ENCODE data around the gene DAPK1.
A peak's percentile ranks its signal among the peaks of the same experiment; 100 is the strongest.

DAPK1 gene

GRCh38 chr9:87537625-87538024 is 40.0 kb downstream of the DAPK1 start:
- Histone ChIP-seq H3K36me3 (ENCODE audit: control insufficient read depth in 2 of 2, insufficient read depth in 1 of 2, low read length in 2 of 2) (no peaks in the 10 kb centered on the region; a peak in 1 of 3 replicates), H3K27ac (ENCODE audit: extremely low read depth, low read depth, low read length) (no peak overlapping the region), H3K9me3 (ENCODE audit: control insufficient read depth, insufficient read depth, low read depth, low read length) (no peaks in the 10 kb centered on the region), H3K4me1 (ENCODE audit: control insufficient read depth, insufficient read depth, low read length) (peaks cover 17% of the 10 kb centered on the region; the same call in 1 of the 2 replicates), H3K4me3 (ENCODE audit: low read depth, low read length) (no peak overlapping the region)
- TF ChIP-seq ZNF645 (tag by site-specific recombination; IDR thresholded peaks at IDR 0.05): no peak
- TF ChIP-seq PRDM6 (tag by site-specific recombination; IDR thresholded peaks at IDR 0.05): 0 out of 2 replicates have a peak, but pooled peaks have one; percentile 23
- peak; percentile 94 for TF ChIP-seq ZNF18 (tag by site-specific recombination; IDR thresholded peaks at IDR 0.05)
- CTCF ChIA-PET: interaction anchor here (0.7 to 1.1 kb wide), 3 partner anchors 38 to 105 kb away, joined by 3 to 4 read pairs (median 3); partner anchors contain the start of gene DAPK1
- POLR2A ChIA-PET: interaction anchor here (1.6 kb wide), 1 partner anchor 40 kb away, joined by 3 read pairs; the partner anchor contains the start of gene DAPK1

- Histone ChIP-seq H3K27ac (ENCODE audit: extremely low read depth, low read depth, low read length) (no peak overlapping the region), H3K9me3 (ENCODE audit: control insufficient read depth, insufficient read depth, low read depth, low read length) (no peaks in the 10 kb centered on the region), H3K36me3 (ENCODE audit: control insufficient read depth in 2 of 2, insufficient read depth in 1 of 2, low read length in 2 of 2) (no peaks in the 10 kb centered on the region; a peak in 1 of 3 replicates), H3K4me1 (ENCODE audit: control insufficient read depth, insufficient read depth, low read length) (peaks cover 13% of the 10 kb centered on the region; the same call in 1 of the 2 replicates), H3K4me3 (ENCODE audit: low read depth, low read length) (no peak overlapping the region)
- ChIA-PET CTCF (no interaction called here), POLR2A (no interaction called here)
- TF ChIP-seq FEZF1 (tag by site-specific recombination; IDR thresholded peaks at IDR 0.05) (peak; percentile 32; the same call in 1 of the 2 replicates), ZNF302 (tag by site-specific recombination; IDR thresholded peaks at IDR 0.05; ENCODE audit: low read depth) (no peak)
These were observed 42.9 kb downstream of the DAPK1 start for GRCh38 chr9:87540444-87541105.

- TF ChIP-seq ZNF658 (tag by site-specific recombination; IDR thresholded peaks at IDR 0.05) (no peak), ZNF558 (tag by site-specific recombination; IDR thresholded peaks at IDR 0.05) (no peak), ZNF560 (tag by site-specific recombination; IDR thresholded peaks at IDR 0.05; ENCODE audit: borderline replicate concordance) (no peak), ZNF521 (tag by site-specific recombination; IDR thresholded peaks at IDR 0.05) (no peak), MEIS1 (CRISPR knock-in tag; IDR thresholded peaks at IDR 0.05; ENCODE audit: borderline replicate concordance) (no peak), ZNF707 (tag by site-specific recombination; IDR thresholded peaks at IDR 0.05) (no peak), ZNF114 (tag by site-specific recombination; IDR thresholded peaks at IDR 0.05) (no peak), ZNF768 (tag by site-specific recombination; IDR thresholded peaks at IDR 0.05) (no peak), ZNF777 (tag by site-specific recombination; IDR thresholded peaks at IDR 0.05; ENCODE audit: borderline replicate concordance) (no peak), ZNF624 (tag by site-specific recombination; IDR thresholded peaks at IDR 0.05) (no peak), ZNF585B (tag by site-specific recombination; IDR thresholded peaks at IDR 0.05) (no peak), ZNF791 (tag by site-specific recombination; IDR thresholded peaks at IDR 0.05) (no peak), ZNF280D (tag by site-specific recombination; IDR thresholded peaks at IDR 0.05) (no peak), ZNF76 (tag by site-specific recombination; IDR thresholded peaks at IDR 0.05; ENCODE audit: borderline replicate concordance, low read depth) (no peak), ZNF555 (tag by site-specific recombination; conservative IDR thresholded peaks at IDR 0.05) (no peak), ZBTB17 (tag by site-specific recombination; IDR thresholded peaks at IDR 0.05) (no peak), ZNF37A (tag by site-specific recombination; IDR thresholded peaks at IDR 0.05) (no peak), ZFP69B (tag by site-specific recombination; IDR thresholded peaks at IDR 0.05) (no peak)
These were observed 44.0 kb downstream of the DAPK1 start for GRCh38 chr9:87541663-87542062.

More at GRCh38 chr9:87541663-87542062, 44.0 kb downstream of the DAPK1 start:
- CTCF ChIA-PET: no interaction called here
- POLR2A ChIA-PET: interaction anchor here (0.7 kb wide), 1 partner anchor 1257 kb away, joined by 3 read pairs; no protein-coding TSS in a partner anchor
- peaks cover 9% of the 10 kb centered on the region; the same call in 1 of the 2 replicates for H3K4me1 ChIP-seq (ENCODE audit: control insufficient read depth, insufficient read depth, low read length)
- no peak overlapping the region for H3K4me3 ChIP-seq (ENCODE audit: low read depth, low read length)
- no peaks in the 10 kb centered on the region; a peak in 1 of 3 replicates for H3K36me3 ChIP-seq (ENCODE audit: control insufficient read depth in 2 of 2, insufficient read depth in 1 of 2, low read length in 2 of 2)
- H3K9me3 ChIP-seq (ENCODE audit: control insufficient read depth, insufficient read depth, low read depth, low read length): no peaks in the 10 kb centered on the region
- H3K27ac ChIP-seq (ENCODE audit: extremely low read depth, low read depth, low read length): no peak overlapping the region
